LoVo (cell line): ENCODE results near the gene IFNA2.
"Not testable (repeated sequence)": the region's sequence is repeated elsewhere in the genome, so short reads cannot be mapped to it uniquely, and the experiment has no call there.

Experiments used
- DNase-seq: peaks from one replicate; pipeline ENCODE4 v3.0.0-alpha.2; 2016; ENCODE audit warnings: low spot score

The IFNA2 gene

GRCh38 chr9:21381448-21382339 lies 3.5 kb downstream of the IFNA2 start:
- DNase-seq = peak; percentile 41

DNA sequence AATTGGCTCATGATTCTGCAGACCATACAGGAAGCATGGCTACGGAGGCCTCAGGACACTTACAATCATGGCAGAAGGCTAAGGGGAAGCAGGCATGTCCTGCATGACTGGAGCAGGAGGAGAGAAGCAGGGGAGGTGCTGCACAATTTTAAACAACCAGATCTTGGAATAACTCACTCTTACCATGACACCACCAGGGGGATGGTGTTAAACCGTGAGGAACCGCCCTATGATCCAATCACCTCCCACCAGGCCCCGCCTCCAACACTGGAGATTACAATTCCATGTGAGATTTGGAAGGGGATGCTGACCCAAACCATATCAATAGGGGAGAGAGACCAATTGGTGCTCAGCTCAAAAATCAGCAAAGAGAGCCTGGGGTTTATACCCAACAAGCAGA lies 13.7 kb downstream of the IFNA2 start:
- not testable (repeated sequence) for DNase-seq

GRCh38 chr9:21367957-21368356 lies 17.2 kb downstream of the IFNA2 start, which contains the start of gene IFNA13:
TSS of gene IFNA13 (minus strand) at chr9:21368057. CDS start at chr9:21368010, 47 bp downstream.
- DNase-seq = no peak

DNA sequence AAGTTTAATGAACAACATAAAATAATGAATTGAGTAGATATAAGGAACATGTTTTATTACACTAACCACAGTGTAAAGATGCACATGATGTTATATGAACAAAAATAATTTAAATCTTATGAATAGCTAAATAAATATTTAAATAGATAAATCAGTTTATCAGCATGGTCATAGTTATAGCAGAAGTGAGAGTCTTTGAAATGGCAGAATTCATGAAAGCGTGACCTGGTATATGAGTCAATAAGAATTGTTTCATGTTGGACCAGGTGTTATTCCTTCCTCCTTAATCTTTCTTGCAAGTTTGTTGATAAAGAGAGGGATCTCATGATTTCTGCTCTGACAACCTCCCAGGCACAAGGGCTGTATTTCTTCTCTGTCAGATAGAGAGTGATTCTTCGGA lies 18.0 kb downstream of the IFNA2 start:
- not testable (repeated sequence) for DNase-seq

- DNase-seq = no peak
These were observed 22.9 kb downstream of the IFNA2 start for GRCh38 chr9:21362287-21362686.

- DNase-seq = no peak
These were observed 27.4 kb downstream of the IFNA2 start for GRCh38 chr9:21357479-21358460.

DNA sequence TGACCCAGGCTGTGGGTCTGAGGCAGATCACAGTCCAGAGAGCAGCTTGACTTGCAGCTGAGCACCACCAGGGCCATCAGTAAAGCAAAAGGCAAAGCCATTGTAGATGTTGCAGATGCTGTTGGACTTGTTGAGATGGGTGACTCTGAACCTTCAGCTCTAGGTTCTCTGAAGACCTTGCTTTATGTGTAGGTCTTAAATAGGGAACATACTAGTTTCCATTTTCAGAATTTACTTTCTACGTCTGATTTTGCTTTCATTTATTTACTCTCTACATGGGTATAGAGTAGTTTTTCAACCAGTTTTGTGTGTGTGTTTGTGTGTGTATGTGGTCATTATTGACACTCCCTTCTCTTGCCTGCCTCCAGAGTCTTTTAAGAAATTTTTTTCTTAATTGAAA lies 34.4 kb downstream of the IFNA2 start, which contains the start of gene IFNA6:
Gene IFNA6, minus strand, starts transcription at position 101 of the 400 bp plus-strand sequence. Its CDS starts 0 bp downstream, at position 101.
- DNase-seq = no peak

DNA sequence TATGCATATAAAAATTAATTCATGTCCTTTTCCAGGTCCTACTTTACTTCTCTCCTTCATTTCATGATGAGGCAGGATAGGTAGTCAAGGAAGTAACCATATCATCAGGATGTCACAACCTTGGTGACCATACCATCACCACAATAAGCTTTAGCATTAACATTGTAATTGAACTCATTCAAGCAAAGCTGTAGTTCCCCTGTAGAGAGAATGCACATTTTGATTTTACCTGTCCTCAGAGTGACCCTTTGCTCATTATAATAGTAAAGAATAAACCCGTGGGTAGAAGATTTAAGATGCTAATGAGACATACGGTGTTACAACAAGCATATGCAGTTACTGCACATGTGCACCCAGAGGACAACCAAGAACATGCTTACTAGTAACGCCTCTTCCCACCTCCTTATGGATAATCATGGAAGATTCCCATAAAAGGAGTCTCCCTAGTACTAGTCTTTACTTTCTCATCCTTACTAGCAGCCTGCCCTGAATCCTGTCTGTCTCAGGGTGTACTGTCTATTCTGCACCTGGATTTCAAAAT lies 36.7 kb downstream of the IFNA2 start:
- no peak for DNase-seq

- DNase-seq = no peak
These were observed 44.5 kb downstream of the IFNA2 start for GRCh38 chr9:21340735-21341134.

DNA sequence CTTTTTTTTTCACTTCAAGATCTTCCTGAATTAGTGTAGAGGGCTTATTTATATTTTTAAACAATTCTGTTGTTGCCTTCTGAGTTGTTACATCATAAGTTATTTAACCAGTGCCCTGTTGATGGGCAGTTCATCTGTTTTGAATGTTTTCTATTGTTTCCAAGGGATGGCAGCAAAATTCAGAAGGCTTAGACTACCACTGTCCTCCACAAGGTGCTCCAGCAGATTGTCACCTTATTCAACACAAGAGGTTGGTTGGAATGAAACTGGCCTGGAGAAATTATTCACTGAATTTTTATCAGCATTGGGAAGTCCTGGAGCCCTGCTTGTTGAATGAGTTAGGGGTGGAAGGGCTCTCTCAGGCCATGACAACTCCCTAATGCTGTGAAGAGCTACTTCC lies 48.7 kb downstream of the IFNA2 start:
- DNase-seq = no peak

- peak; percentile 92 for DNase-seq
These were observed 50.2 kb downstream of the IFNA2 start, which contains the start of gene KLHL9 for GRCh38 chr9:21334701-21335632. TSS of gene KLHL9 (minus strand) at chr9:21335404. CDS start at chr9:21334859, 545 bp downstream.
